Measurements from ENCODE around the gene SLC1A3. TPM values are rescaled to one million over a fixed set of nuclear protein-coding genes. Genes with fewer than 3 reads are reported as not detected.
A peak's percentile ranks its signal among the peaks of the same experiment; 100 is the strongest.
"Not testable (repeated sequence)": the region's sequence is repeated elsewhere in the genome, so short reads cannot be mapped to it uniquely, and the experiment has no call there.

SLC1A3 gene
- total and polyA plus RNA-seq, 2 donors (not counting 1 experiment from before 2014, with no cell fraction given): 0.52 to 3.3 TPM

DNA sequence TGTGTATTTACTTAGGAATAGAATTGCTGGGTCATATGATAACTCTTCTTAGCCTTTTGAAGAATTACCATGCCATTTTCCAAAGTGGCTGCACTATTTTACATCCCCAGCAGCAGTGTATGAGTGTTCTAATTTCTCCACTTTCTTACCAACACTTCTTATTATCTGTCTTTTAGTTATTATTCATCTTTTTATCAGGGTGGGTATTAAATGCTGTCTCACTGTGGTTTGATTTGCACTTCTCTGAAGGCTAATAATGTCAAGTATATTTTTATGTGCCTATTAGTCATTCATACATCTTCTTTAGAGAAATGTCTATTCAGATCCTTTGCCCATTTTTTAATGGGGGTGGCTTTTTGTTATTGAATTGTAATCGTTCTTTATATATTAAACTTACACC, 36.8 kb downstream of the SLC1A3 start:
- no peaks in the 10 kb centered on the region for H3K36me3 ChIP-seq (ENCODE audit: control insufficient read depth, insufficient read depth, low read length)
- H3K4me3 ChIP-seq (replicated peaks in 1 of 4; ENCODE audit: control extremely low read depth in 1 of 4, insufficient read depth in 1 of 4, low read depth in 3 of 4, low read length in 4 of 4): no peak overlapping the region
- H3K9ac ChIP-seq (ENCODE audit: insufficient read depth, low read length): no peak overlapping the region
- H2AFZ ChIP-seq (ENCODE audit: low read length): no peak overlapping the region
- H3K27me3 ChIP-seq (ENCODE audit: control insufficient read depth, insufficient read depth, low read length): no peaks in the 10 kb centered on the region
- no peak overlapping the region for H3K4me2 ChIP-seq (ENCODE audit: extremely low read depth, insufficient read depth, low read length)
- H4K20me1 ChIP-seq (ENCODE audit: control insufficient read depth, extremely low read depth, insufficient read depth, low read length): no peaks in the 10 kb centered on the region
- no peaks in the 10 kb centered on the region for H3K4me1 ChIP-seq (ENCODE audit: control insufficient read depth, extremely low read depth, insufficient read depth, low read length)
- no peak overlapping the region for H3K27ac ChIP-seq (ENCODE audit: insufficient read depth, low read length)
- TF ChIP-seq EZH2 (IDR thresholded peaks at IDR 0.05; ENCODE audit: low read length, missing control alignments): no peak
- TF ChIP-seq, protein P1, sequence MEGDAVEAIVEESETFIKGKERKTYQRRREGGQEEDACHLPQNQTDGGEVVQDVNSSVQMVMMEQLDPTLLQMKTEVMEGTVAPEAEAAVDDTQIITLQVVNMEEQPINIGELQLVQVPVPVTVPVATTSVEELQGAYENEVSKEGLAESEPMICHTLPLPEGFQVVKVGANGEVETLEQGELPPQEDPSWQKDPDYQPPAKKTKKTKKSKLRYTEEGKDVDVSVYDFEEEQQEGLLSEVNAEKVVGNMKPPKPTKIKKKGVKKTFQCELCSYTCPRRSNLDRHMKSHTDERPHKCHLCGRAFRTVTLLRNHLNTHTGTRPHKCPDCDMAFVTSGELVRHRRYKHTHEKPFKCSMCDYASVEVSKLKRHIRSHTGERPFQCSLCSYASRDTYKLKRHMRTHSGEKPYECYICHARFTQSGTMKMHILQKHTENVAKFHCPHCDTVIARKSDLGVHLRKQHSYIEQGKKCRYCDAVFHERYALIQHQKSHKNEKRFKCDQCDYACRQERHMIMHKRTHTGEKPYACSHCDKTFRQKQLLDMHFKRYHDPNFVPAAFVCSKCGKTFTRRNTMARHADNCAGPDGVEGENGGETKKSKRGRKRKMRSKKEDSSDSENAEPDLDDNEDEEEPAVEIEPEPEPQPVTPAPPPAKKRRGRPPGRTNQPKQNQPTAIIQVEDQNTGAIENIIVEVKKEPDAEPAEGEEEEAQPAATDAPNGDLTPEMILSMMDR (conservative IDR thresholded peaks at IDR 0.05 in 1 of 2, IDR thresholded peaks at IDR 0.05 in 1 of 2; ENCODE audit: low read depth in 1 of 2, low read length in 2 of 2): no peak
- H3K9me3 ChIP-seq (ENCODE audit: control insufficient read depth, insufficient read depth, low read depth, low read length): no peaks in the 10 kb centered on the region
- no peaks in the 10 kb centered on the region for H3K79me2 ChIP-seq (ENCODE audit: control insufficient read depth, insufficient read depth, low read length)
- no peak for DNase-seq (ENCODE audit: low read depth in 2 of 2)

DNA sequence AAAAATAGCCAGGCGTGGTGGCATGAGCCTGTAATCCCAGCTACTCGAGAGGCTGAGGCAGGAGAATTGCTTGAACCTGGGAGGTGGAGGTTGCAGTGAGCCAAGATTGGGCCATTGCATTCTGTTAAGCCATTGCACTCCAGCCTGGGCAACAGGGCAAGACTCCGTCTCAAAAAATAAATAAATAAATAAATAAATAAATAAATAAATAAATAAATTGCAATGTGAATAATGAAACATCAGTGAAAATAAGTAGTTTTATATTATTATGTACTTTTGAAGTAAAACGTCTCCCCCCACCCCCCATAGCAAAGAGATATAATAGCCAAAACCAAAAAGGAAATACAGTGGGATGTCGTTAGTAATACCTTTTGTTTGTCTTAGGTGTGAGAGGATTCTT, 37.4 kb downstream of the SLC1A3 start:
- not testable (repeated sequence) for H3K4me2 ChIP-seq (ENCODE audit: extremely low read depth, insufficient read depth, low read length); H3K36me3 ChIP-seq (ENCODE audit: control insufficient read depth, insufficient read depth, low read length); H2AFZ ChIP-seq (ENCODE audit: low read length); H3K9ac ChIP-seq (ENCODE audit: insufficient read depth, low read length); H3K27me3 ChIP-seq (ENCODE audit: control insufficient read depth, insufficient read depth, low read length); H3K9me3 ChIP-seq (ENCODE audit: control insufficient read depth, insufficient read depth, low read depth, low read length); DNase-seq (ENCODE audit: low read depth in 2 of 2); H3K27ac ChIP-seq (ENCODE audit: insufficient read depth, low read length); H3K4me1 ChIP-seq (ENCODE audit: control insufficient read depth, extremely low read depth, insufficient read depth, low read length); H3K79me2 ChIP-seq (ENCODE audit: control insufficient read depth, insufficient read depth, low read length); H4K20me1 ChIP-seq (ENCODE audit: control insufficient read depth, extremely low read depth, insufficient read depth, low read length); H3K4me3 ChIP-seq (replicated peaks in 1 of 4; ENCODE audit: control extremely low read depth in 1 of 4, insufficient read depth in 1 of 4, low read depth in 3 of 4, low read length in 4 of 4)

DNA sequence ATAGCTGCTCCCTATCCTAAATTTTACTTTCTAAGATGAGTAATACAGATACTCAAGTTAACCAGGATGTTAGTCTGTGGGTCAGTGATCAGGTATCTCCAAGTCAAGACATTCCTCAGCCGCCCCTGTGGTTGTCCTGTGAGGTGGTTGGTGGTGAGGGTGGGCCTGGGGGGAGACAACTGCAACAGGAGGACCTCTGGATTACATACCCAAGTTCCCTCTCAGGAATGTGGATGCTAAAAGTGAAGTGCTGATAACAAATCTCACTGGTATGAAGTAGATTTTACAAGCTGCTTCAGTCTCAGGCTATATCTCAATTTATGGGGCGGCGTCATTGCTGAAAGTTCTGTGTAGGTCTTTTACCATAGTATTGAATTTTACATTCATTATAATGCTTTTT, 38.3 kb downstream of the SLC1A3 start:
- Histone ChIP-seq H3K9me3 (ENCODE audit: control insufficient read depth, insufficient read depth, low read depth, low read length) (no peaks in the 10 kb centered on the region), H3K27ac (ENCODE audit: insufficient read depth, low read length) (no peak overlapping the region), H3K4me2 (ENCODE audit: extremely low read depth, insufficient read depth, low read length) (no peak overlapping the region), H2AFZ (ENCODE audit: low read length) (no peak overlapping the region), H3K4me1 (ENCODE audit: control insufficient read depth, extremely low read depth, insufficient read depth, low read length) (no peaks in the 10 kb centered on the region), H3K9ac (ENCODE audit: insufficient read depth, low read length) (no peak overlapping the region), H3K79me2 (ENCODE audit: control insufficient read depth, insufficient read depth, low read length) (no peaks in the 10 kb centered on the region), H3K36me3 (ENCODE audit: control insufficient read depth, insufficient read depth, low read length) (no peaks in the 10 kb centered on the region), H3K4me3 (replicated peaks in 1 of 4; ENCODE audit: control extremely low read depth in 1 of 4, insufficient read depth in 1 of 4, low read depth in 3 of 4, low read length in 4 of 4) (no peak overlapping the region), H4K20me1 (ENCODE audit: control insufficient read depth, extremely low read depth, insufficient read depth, low read length) (no peaks in the 10 kb centered on the region), H3K27me3 (ENCODE audit: control insufficient read depth, insufficient read depth, low read length) (no peaks in the 10 kb centered on the region)
- TF ChIP-seq, protein P1 (conservative IDR thresholded peaks at IDR 0.05 in 1 of 2, IDR thresholded peaks at IDR 0.05 in 1 of 2; ENCODE audit: low read depth in 1 of 2, low read length in 2 of 2): no peak
- TF ChIP-seq EZH2 (IDR thresholded peaks at IDR 0.05; ENCODE audit: low read length, missing control alignments): no peak
- DNase-seq (ENCODE audit: low read depth in 2 of 2): peak in 1 of 2 donors; percentile 87

Measured in fibroblast of lung (primary cell).